Measurements from ENCODE around the gene HES1. TPM values are rescaled to one million over a fixed set of nuclear protein-coding genes. Genes with fewer than 3 reads are reported as not detected.

HES1 gene
- total RNA-seq, 1 donor from 2014 or later: 51.6 TPM

GRCh38 chr3:194154346-194154745, 18.4 kb downstream of the HES1 start:
- no peaks in the 10 kb centered on the region for H3K9me3 Mint-ChIP-seq (ENCODE audit: unreplicated experiment)
- H3K27me3 Mint-ChIP-seq (ENCODE audit: unreplicated experiment): peaks cover 69% of the 10 kb centered on the region
- TF ChIP-seq, protein P1, sequence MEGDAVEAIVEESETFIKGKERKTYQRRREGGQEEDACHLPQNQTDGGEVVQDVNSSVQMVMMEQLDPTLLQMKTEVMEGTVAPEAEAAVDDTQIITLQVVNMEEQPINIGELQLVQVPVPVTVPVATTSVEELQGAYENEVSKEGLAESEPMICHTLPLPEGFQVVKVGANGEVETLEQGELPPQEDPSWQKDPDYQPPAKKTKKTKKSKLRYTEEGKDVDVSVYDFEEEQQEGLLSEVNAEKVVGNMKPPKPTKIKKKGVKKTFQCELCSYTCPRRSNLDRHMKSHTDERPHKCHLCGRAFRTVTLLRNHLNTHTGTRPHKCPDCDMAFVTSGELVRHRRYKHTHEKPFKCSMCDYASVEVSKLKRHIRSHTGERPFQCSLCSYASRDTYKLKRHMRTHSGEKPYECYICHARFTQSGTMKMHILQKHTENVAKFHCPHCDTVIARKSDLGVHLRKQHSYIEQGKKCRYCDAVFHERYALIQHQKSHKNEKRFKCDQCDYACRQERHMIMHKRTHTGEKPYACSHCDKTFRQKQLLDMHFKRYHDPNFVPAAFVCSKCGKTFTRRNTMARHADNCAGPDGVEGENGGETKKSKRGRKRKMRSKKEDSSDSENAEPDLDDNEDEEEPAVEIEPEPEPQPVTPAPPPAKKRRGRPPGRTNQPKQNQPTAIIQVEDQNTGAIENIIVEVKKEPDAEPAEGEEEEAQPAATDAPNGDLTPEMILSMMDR (IDR thresholded peaks at IDR 0.05): no peak
- no peaks in the 10 kb centered on the region for H3K4me1 Mint-ChIP-seq (ENCODE audit: unreplicated experiment)
- no peaks in the 10 kb centered on the region for H3K36me3 Mint-ChIP-seq (ENCODE audit: unreplicated experiment)
- no peak for DNase-seq (ENCODE audit: extremely low spot score, unreplicated experiment)
- no peak overlapping the region for H3K4me3 Mint-ChIP-seq (ENCODE audit: unreplicated experiment)
- H3K27ac Mint-ChIP-seq (ENCODE audit: unreplicated experiment): no peak overlapping the region

DNA sequence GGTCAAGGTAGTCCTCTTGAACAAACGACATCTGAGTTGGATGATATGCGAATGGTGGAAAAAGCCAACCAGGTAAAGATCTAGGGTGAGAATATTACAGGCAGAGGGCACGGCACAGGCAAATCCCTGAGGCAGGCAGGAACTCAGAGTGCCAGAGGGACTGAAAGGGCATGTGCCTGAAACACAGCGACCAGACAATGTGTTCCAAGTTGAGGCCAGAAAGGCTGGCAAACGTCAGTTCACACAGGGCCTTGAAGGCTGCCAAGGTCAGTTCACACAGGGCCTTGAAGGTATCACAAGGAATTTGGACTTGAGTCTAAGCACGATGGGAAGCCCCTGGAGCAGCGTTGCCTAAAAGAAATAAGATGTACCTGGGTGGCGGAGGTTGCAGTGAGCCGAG, 20.1 kb downstream of the HES1 start:
- Mint-ChIP-seq H3K9me3 (ENCODE audit: unreplicated experiment) (no peaks in the 10 kb centered on the region), H3K27me3 (ENCODE audit: unreplicated experiment) (peaks cover 79% of the 10 kb centered on the region), H3K27ac (ENCODE audit: unreplicated experiment) (no peak overlapping the region), H3K4me1 (ENCODE audit: unreplicated experiment) (peaks cover 6% of the 10 kb centered on the region), H3K4me3 (ENCODE audit: unreplicated experiment) (no peak overlapping the region), H3K36me3 (ENCODE audit: unreplicated experiment) (no peaks in the 10 kb centered on the region)
- TF ChIP-seq, protein P1 (IDR thresholded peaks at IDR 0.05): no peak
- no peak for DNase-seq (ENCODE audit: extremely low spot score, unreplicated experiment)

DNA sequence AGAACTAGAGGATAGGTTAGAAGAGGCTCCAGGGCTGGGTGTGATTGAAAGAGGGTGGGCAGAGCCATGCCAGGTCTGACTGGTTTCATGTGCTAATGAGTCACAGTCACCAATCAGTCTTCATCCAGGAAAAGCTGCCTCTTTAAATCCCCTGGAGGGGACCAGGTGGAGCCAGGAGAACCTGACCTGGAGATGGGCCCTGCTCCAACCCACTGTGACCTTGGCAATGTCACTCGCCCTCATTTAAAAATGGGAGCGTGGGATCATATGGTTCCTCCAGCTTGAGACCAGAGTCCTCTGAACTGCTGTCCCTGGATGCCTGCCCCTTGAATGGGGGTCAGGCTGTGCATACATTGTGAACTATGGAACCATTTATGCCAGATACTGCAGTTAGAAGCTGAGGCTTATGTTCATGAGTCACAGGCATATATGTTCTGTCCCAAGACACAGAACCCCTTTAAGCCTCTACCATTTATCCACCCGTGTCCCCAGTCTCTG, 23.0 kb downstream of the HES1 start:
- Mint-ChIP-seq H3K4me1 (ENCODE audit: unreplicated experiment) (peaks cover 33% of the 10 kb centered on the region), H3K27ac (ENCODE audit: unreplicated experiment) (no peak overlapping the region), H3K27me3 (ENCODE audit: unreplicated experiment) (peaks cover 80% of the 10 kb centered on the region), H3K36me3 (ENCODE audit: unreplicated experiment) (no peaks in the 10 kb centered on the region), H3K9me3 (ENCODE audit: unreplicated experiment) (no peaks in the 10 kb centered on the region), H3K4me3 (ENCODE audit: unreplicated experiment) (no peak overlapping the region)
- no peak for DNase-seq (ENCODE audit: extremely low spot score, unreplicated experiment)
- TF ChIP-seq, protein P1 (IDR thresholded peaks at IDR 0.05): no peak

- TF ChIP-seq, protein P1 (IDR thresholded peaks at IDR 0.05): no peak
- H3K36me3 Mint-ChIP-seq (ENCODE audit: unreplicated experiment): no peaks in the 10 kb centered on the region
- H3K27me3 Mint-ChIP-seq (ENCODE audit: unreplicated experiment): peaks cover 80% of the 10 kb centered on the region
- H3K4me3 Mint-ChIP-seq (ENCODE audit: unreplicated experiment): no peak overlapping the region
- no peak overlapping the region for H3K27ac Mint-ChIP-seq (ENCODE audit: unreplicated experiment)
- no peaks in the 10 kb centered on the region for H3K9me3 Mint-ChIP-seq (ENCODE audit: unreplicated experiment)
- DNase-seq (ENCODE audit: extremely low spot score, unreplicated experiment): no peak
- H3K4me1 Mint-ChIP-seq (ENCODE audit: unreplicated experiment): peaks cover 35% of the 10 kb centered on the region
These were observed 24.2 kb downstream of the HES1 start for GRCh38 chr3:194160158-194160557.

- Mint-ChIP-seq H3K4me3 (ENCODE audit: unreplicated experiment) (no peak overlapping the region), H3K9me3 (ENCODE audit: unreplicated experiment) (no peaks in the 10 kb centered on the region), H3K4me1 (ENCODE audit: unreplicated experiment) (peaks cover 35% of the 10 kb centered on the region), H3K27me3 (ENCODE audit: unreplicated experiment) (peaks cover 83% of the 10 kb centered on the region), H3K27ac (ENCODE audit: unreplicated experiment) (no peak overlapping the region), H3K36me3 (ENCODE audit: unreplicated experiment) (no peaks in the 10 kb centered on the region)
- no peak for DNase-seq (ENCODE audit: extremely low spot score, unreplicated experiment)
- TF ChIP-seq, protein P1 (IDR thresholded peaks at IDR 0.05): no peak
These were observed 25.4 kb downstream of the HES1 start for GRCh38 chr3:194161131-194162045.
